ENCODE results near the gene SCYL1. TPM values are rescaled to one million over a fixed set of nuclear protein-coding genes. Genes with fewer than 3 reads are reported as not detected.

SCYL1 gene
- total RNA-seq, 2 experiments from 2014 or later: 57.4 to 60.7 TPM

DNA sequence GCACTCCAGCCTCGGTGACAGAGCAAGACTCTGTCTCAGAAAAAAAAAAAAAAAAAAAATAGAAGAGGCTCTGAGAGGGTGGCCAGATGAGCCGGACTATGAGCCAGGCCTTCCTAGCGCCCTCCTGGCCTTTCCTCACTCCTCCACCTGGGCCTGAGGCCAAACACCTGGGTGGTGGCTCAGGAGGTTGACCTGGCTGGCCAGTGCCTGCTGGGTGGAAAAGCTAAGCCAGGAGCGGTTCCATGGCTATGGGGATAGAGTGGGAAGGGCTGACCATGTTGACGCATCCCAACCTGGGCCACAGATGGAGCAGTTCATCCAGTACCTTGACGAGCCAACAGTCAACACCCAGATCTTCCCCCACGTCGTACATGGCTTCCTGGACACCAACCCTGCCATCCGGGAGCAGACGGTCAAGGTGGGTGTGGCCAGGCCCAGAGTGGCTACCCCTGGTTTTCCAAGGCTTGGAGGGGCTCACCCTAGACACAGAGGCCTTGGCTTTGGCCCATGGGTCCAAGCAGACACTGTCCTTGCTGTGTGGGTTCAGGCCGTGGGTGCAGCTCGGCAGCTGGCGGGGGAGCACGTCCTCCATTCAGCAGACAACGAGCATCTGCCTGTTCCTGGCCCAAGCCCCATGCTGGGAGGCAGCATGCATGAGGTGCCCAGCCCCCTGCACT, 7.6 kb downstream of the SCYL1 start:
- Mint-ChIP-seq H3K27me3 (no peaks in the 10 kb centered on the region), H3K4me1 (ENCODE audit: low read depth) (peaks cover 14% of the 10 kb centered on the region), H3K27ac (no peak overlapping the region), H3K4me3 (no peak overlapping the region), H3K9me3 (no peaks in the 10 kb centered on the region), H3K36me3 (ENCODE audit: low read depth) (peaks cover 68% of the 10 kb centered on the region)
- Histone ChIP-seq H3K36me3 (ENCODE audit: insufficient read depth, low read length) (peaks cover 70% of the 10 kb centered on the region), H3K27me3 (ENCODE audit: control insufficient read depth in 1 of 2, insufficient read depth in 2 of 2, low read length in 2 of 2) (no peaks in the 10 kb centered on the region), H3K9me3 (ENCODE audit: control insufficient read depth in 1 of 2, insufficient read depth in 1 of 2, low read length in 2 of 2) (no peaks in the 10 kb centered on the region), H3K4me1 (ENCODE audit: insufficient read depth, low read length) (peaks cover 22% of the 10 kb centered on the region), H3K4me3 (ENCODE audit: low read length) (no peak overlapping the region), H3K27ac (ENCODE audit: low read depth in 1 of 2, low read length in 2 of 2) (no peak overlapping the region)
- ChIA-PET POLR2A (no interaction called here), CTCF (interaction anchor here (0.7 kb wide), 1 partner anchor 29 kb away, joined by 3 read pairs; no protein-coding TSS in a partner anchor)
- ATAC-seq (ENCODE audit: poor library complexity) (no peak), DNase-seq (no peak)
- TF ChIP-seq, protein P1, sequence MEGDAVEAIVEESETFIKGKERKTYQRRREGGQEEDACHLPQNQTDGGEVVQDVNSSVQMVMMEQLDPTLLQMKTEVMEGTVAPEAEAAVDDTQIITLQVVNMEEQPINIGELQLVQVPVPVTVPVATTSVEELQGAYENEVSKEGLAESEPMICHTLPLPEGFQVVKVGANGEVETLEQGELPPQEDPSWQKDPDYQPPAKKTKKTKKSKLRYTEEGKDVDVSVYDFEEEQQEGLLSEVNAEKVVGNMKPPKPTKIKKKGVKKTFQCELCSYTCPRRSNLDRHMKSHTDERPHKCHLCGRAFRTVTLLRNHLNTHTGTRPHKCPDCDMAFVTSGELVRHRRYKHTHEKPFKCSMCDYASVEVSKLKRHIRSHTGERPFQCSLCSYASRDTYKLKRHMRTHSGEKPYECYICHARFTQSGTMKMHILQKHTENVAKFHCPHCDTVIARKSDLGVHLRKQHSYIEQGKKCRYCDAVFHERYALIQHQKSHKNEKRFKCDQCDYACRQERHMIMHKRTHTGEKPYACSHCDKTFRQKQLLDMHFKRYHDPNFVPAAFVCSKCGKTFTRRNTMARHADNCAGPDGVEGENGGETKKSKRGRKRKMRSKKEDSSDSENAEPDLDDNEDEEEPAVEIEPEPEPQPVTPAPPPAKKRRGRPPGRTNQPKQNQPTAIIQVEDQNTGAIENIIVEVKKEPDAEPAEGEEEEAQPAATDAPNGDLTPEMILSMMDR (IDR thresholded peaks at IDR 0.05): no peak
- intact Hi-C loops (cut with DNase I, micrococcal nuclease): no loop called here

DNA sequence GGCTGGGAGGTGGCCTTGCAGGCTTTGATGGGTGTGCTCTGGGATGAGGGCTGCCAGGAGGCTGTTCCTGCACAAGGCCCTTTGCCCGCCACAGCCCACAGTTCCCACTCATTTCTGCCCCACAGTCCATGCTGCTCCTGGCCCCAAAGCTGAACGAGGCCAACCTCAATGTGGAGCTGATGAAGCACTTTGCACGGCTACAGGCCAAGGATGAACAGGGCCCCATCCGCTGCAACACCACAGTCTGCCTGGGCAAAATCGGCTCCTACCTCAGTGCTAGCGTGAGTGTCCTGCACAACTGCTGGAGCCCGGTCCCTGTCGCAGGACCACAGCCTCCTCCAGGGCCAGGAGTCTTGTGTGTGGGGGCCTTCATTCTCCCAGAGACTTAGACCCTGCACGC, 10.2 kb downstream of the SCYL1 start:
- Histone ChIP-seq H3K4me3 (ENCODE audit: low read length) (no peak overlapping the region), H3K36me3 (ENCODE audit: insufficient read depth, low read length) (peaks cover 68% of the 10 kb centered on the region), H3K4me1 (ENCODE audit: insufficient read depth, low read length) (peaks cover 12% of the 10 kb centered on the region), H3K27ac (ENCODE audit: low read depth in 1 of 2, low read length in 2 of 2) (no peak overlapping the region), H3K9me3 (ENCODE audit: control insufficient read depth in 1 of 2, insufficient read depth in 1 of 2, low read length in 2 of 2) (no peaks in the 10 kb centered on the region), H3K27me3 (ENCODE audit: control insufficient read depth in 1 of 2, insufficient read depth in 2 of 2, low read length in 2 of 2) (no peaks in the 10 kb centered on the region)
- Mint-ChIP-seq H3K27me3 (no peaks in the 10 kb centered on the region), H3K36me3 (ENCODE audit: low read depth) (peaks cover 57% of the 10 kb centered on the region), H3K27ac (no peak overlapping the region), H3K4me1 (ENCODE audit: low read depth) (peaks cover 3% of the 10 kb centered on the region), H3K4me3 (no peak overlapping the region), H3K9me3 (no peaks in the 10 kb centered on the region)
- DNase-seq (no peak), ATAC-seq (ENCODE audit: poor library complexity) (no peak)
- intact Hi-C loops (cut with DNase I, micrococcal nuclease): no loop called here
- TF ChIP-seq, protein P1 (IDR thresholded peaks at IDR 0.05): no peak
- ChIA-PET CTCF (no interaction called here), POLR2A (interaction anchor here (1.4 kb wide), 1 partner anchor 10 kb away, joined by 4 read pairs; the partner anchor contains the start of gene SCYL1)

GRCh38 chr11:65536412-65537295, 11.8 kb downstream of the SCYL1 start:
- no peak overlapping the region for H3K4me3 Mint-ChIP-seq
- peak overlapping the region; percentile 20 for H3K27ac Mint-ChIP-seq
- Histone ChIP-seq H3K4me1 (ENCODE audit: insufficient read depth, low read length) (peaks cover 21% of the 10 kb centered on the region), H3K36me3 (ENCODE audit: insufficient read depth, low read length) (peaks cover 53% of the 10 kb centered on the region), H3K27me3 (ENCODE audit: control insufficient read depth in 1 of 2, insufficient read depth in 2 of 2, low read length in 2 of 2) (no peaks in the 10 kb centered on the region), H3K27ac (ENCODE audit: low read depth in 1 of 2, low read length in 2 of 2) (no peak overlapping the region), H3K4me3 (ENCODE audit: low read length) (no peak overlapping the region), H3K9me3 (ENCODE audit: control insufficient read depth in 1 of 2, insufficient read depth in 1 of 2, low read length in 2 of 2) (no peaks in the 10 kb centered on the region)
- CTCF ChIA-PET: interaction anchor here (2.1 kb wide), 1 partner anchor 15 kb away, joined by 6 read pairs; no protein-coding TSS in a partner anchor
- POLR2A ChIA-PET: interaction anchor here (1.0 to 2.0 kb wide), 3 partner anchors 36 to 39 kb away, joined by 3 to 7 read pairs (median 4); partner anchors contain the start of genes EHBP1L1 and FAM89B
- H3K27me3 Mint-ChIP-seq: no peaks in the 10 kb centered on the region
- ATAC-seq (ENCODE audit: poor library complexity): no peak
- TF ChIP-seq, protein P1 (IDR thresholded peaks at IDR 0.05): no peak
- peaks cover 4% of the 10 kb centered on the region for H3K4me1 Mint-ChIP-seq (ENCODE audit: low read depth)
- H3K36me3 Mint-ChIP-seq (ENCODE audit: low read depth): peaks cover 43% of the 10 kb centered on the region
- intact Hi-C loops (cut with DNase I, micrococcal nuclease): no loop called here
- DNase-seq: no peak
- no peaks in the 10 kb centered on the region for H3K9me3 Mint-ChIP-seq

Data from CD4-positive, alpha-beta T cell (primary cell).